ENCODE results near the gene ZNF358.

The ZNF358 gene

GRCh38 chr19:7545300-7545699, 29.4 kb downstream of the ZNF358 start:
- Histone ChIP-seq H3K4me3 (ENCODE audit: insufficient read depth, low read length, poor library complexity, severe bottlenecking) (no peak overlapping the region), H2AFZ (ENCODE audit: low read depth, low read length, severe bottlenecking) (no peak overlapping the region), H3F3A (ENCODE audit: insufficient read depth) (no peaks in the 10 kb centered on the region), H4K20me1 (ENCODE audit: low read depth, low read length) (no peaks in the 10 kb centered on the region), H3K9me3 (ENCODE audit: insufficient read depth, low read length) (no peaks in the 10 kb centered on the region), H3K9me2 (replicated peaks; ENCODE audit: insufficient read depth, low read length) (no peaks in the 10 kb centered on the region), H3K4me2 (ENCODE audit: low read depth, low read length, poor library complexity, severe bottlenecking) (no peak overlapping the region), H3K9ac (ENCODE audit: low read length) (no peak overlapping the region), H3K27me3 (ENCODE audit: low read length) (no peaks in the 10 kb centered on the region), H3K27ac (ENCODE audit: low read depth, low read length) (no peak overlapping the region), H3K79me2 (ENCODE audit: insufficient read depth, low read length) (no peaks in the 10 kb centered on the region), H3K36me3 (ENCODE audit: low read length) (no peaks in the 10 kb centered on the region)
- TF ChIP-seq CTCF (IDR thresholded peaks at IDR 0.05; ENCODE audit: insufficient read depth, low read length, poor library complexity, severe bottlenecking) = no peak
- TF ChIP-seq EZH2phosphoT487 (conservative IDR thresholded peaks at IDR 0.05; ENCODE audit: low read length) = no peak

GRCh38 chr19:7545904-7546303, 30.0 kb downstream of the ZNF358 start:
- TF ChIP-seq EZH2phosphoT487 (conservative IDR thresholded peaks at IDR 0.05; ENCODE audit: low read length) (no peak), CTCF (IDR thresholded peaks at IDR 0.05; ENCODE audit: insufficient read depth, low read length, poor library complexity, severe bottlenecking) (no peak)
- Histone ChIP-seq H3K9ac (ENCODE audit: low read length) (no peak overlapping the region), H3K27me3 (ENCODE audit: low read length) (no peaks in the 10 kb centered on the region), H3K79me2 (ENCODE audit: insufficient read depth, low read length) (no peaks in the 10 kb centered on the region), H3K9me2 (replicated peaks; ENCODE audit: insufficient read depth, low read length) (no peaks in the 10 kb centered on the region), H3K36me3 (ENCODE audit: low read length) (no peaks in the 10 kb centered on the region), H3K4me3 (ENCODE audit: insufficient read depth, low read length, poor library complexity, severe bottlenecking) (no peak overlapping the region), H3F3A (ENCODE audit: insufficient read depth) (no peaks in the 10 kb centered on the region), H3K9me3 (ENCODE audit: insufficient read depth, low read length) (no peaks in the 10 kb centered on the region), H2AFZ (ENCODE audit: low read depth, low read length, severe bottlenecking) (no peak overlapping the region), H3K4me2 (ENCODE audit: low read depth, low read length, poor library complexity, severe bottlenecking) (no peak overlapping the region), H3K27ac (ENCODE audit: low read depth, low read length) (no peak overlapping the region), H4K20me1 (ENCODE audit: low read depth, low read length) (no peaks in the 10 kb centered on the region)

GRCh38 chr19:7547159-7547558, 31.3 kb downstream of the ZNF358 start:
- H3K9me3 ChIP-seq (ENCODE audit: insufficient read depth, low read length) = no peaks in the 10 kb centered on the region
- H3K4me2 ChIP-seq (ENCODE audit: low read depth, low read length, poor library complexity, severe bottlenecking) = no peak overlapping the region
- no peak for TF ChIP-seq EZH2phosphoT487 (conservative IDR thresholded peaks at IDR 0.05; ENCODE audit: low read length)
- TF ChIP-seq CTCF (IDR thresholded peaks at IDR 0.05; ENCODE audit: insufficient read depth, low read length, poor library complexity, severe bottlenecking) = no peak

More at GRCh38 chr19:7547159-7547558, 31.3 kb downstream of the ZNF358 start:
- Histone ChIP-seq H3K9ac (ENCODE audit: low read length) (no peak overlapping the region), H3K36me3 (ENCODE audit: low read length) (no peaks in the 10 kb centered on the region), H3K9me2 (replicated peaks; ENCODE audit: insufficient read depth, low read length) (no peaks in the 10 kb centered on the region), H3K79me2 (ENCODE audit: insufficient read depth, low read length) (no peaks in the 10 kb centered on the region), H2AFZ (ENCODE audit: low read depth, low read length, severe bottlenecking) (no peak overlapping the region), H4K20me1 (ENCODE audit: low read depth, low read length) (no peaks in the 10 kb centered on the region), H3K4me3 (ENCODE audit: insufficient read depth, low read length, poor library complexity, severe bottlenecking) (no peak overlapping the region), H3K27ac (ENCODE audit: low read depth, low read length) (no peak overlapping the region), H3F3A (ENCODE audit: insufficient read depth) (no peaks in the 10 kb centered on the region), H3K27me3 (ENCODE audit: low read length) (no peaks in the 10 kb centered on the region)

Data from SU-DHL-6 (cell line).